UCSD-AML1 (cell line): ENCODE data around the gene CHST11.
"Not testable (repeated sequence)": the region's sequence is repeated elsewhere in the genome, so short reads cannot be mapped to it uniquely, and the experiment has no call there.

Source experiments
- DNase-seq: peaks from one replicate; lab custom pipeline; 2025; ENCODE audit not compliant: unreplicated experiment; lab: John Stamatoyannopoulos, UW

CHST11 gene

GRCh38 chr12:104555648-104556047 is 98.9 kb downstream of the CHST11 start:
- no peak for DNase-seq

DNA sequence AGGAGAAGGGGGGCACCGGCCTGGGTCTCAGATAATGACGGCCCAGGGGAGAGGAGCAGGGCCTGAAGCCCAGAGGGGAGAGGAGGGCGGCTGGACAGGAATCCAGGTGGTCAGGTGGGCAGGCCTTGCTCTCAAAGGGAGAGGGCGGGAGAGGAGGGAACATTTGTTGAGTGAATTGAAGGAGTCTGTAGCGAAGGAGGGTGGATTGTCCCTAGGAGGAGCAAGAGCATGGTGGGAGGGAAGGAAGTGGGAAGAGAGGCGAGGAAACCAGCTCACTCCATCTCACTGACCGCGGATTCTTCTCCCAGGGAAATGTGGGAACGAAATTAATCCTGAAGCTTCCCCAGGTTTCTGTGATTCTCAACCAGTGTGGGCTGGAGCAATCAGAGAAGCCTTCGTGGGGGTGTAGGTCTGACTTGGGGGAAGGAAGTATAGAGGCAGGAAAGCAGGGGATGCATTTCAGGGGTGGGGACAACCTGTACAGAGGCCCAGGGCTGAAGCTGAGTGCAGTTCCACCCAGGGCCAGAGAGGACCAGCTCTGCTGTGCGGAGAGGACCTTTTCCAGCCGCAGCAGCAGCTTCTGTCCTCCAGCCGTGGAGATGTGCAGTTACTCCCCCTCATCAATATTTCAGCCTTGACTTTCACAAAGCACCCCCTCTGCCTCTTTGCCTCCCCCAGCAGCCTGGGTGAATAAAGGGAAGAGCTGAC is 100.9 kb downstream of the CHST11 start:
- DNase-seq, result no peak

- no peak for DNase-seq
These were observed 104.1 kb downstream of the CHST11 start for GRCh38 chr12:104560881-104561280.

DNA sequence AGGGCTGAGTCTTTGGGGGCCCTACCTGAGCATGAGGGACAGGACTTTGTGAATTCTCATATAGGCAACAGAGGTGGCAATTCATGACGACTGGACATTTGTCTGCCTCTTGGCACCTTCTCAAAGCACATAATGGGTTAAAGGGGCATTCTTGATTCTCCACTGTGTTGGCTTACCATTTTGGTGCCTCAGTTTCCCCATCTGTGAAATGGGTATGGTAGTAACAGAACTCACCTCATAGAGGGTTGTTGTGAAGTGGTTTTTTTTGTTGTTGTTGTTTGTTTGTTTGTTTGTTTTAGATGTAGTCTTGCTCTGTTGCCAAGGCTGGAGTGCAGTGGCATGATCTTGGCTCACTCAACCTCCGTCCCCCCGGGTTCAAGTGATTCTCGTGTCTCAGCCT is 106.0 kb downstream of the CHST11 start:
- DNase-seq, result no peak

DNA sequence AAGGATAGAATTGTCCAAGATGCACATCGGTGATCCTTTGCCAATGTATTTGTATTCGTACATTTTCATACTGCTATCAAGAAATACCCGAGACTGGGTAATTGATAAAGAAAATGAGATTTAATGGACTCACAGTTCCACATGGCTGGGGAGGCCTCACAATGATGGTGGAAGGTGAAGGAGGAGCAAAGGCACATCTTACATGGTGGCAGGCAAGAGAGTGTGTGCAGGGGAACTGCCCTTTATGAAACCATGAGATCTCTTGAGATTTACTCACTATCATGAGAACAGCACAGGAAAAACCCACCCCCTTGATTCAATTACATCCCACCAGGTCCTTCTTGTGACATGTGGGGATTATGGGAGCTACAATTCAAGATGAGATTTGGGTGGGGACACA is 107.9 kb downstream of the CHST11 start:
- DNase-seq, result not testable (repeated sequence)

DNA sequence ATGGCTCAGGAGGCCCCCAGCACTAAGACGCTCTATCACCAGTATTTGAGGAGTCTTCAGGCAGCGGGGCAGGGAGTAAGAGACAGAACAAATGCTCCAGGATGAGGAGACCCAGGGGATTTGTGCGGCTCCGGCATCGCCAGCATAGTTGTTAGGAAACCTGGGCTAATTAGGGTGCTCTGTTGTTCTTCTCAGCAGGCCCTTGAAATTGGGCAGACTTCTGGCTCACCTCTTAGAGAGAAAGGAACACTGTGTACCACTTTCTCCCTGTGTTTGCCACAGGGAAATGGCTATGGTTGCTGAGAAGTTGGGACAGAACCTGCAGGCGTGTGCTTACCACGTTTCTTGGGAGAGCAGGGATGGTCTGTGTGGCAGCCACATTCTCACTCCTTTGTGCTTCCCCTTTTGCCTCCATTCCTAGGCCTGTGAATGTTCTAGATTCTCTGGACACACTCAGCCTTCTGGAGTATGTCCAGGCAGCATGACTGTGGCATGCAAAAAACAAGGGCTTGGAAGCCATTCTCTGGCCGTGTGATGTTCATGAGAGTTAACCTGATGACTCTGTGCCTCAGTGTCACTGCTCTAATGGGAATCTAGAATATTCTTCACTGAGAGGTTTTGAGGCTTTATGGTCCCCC is 109.0 kb downstream of the CHST11 start:
- DNase-seq, result no peak

DNA sequence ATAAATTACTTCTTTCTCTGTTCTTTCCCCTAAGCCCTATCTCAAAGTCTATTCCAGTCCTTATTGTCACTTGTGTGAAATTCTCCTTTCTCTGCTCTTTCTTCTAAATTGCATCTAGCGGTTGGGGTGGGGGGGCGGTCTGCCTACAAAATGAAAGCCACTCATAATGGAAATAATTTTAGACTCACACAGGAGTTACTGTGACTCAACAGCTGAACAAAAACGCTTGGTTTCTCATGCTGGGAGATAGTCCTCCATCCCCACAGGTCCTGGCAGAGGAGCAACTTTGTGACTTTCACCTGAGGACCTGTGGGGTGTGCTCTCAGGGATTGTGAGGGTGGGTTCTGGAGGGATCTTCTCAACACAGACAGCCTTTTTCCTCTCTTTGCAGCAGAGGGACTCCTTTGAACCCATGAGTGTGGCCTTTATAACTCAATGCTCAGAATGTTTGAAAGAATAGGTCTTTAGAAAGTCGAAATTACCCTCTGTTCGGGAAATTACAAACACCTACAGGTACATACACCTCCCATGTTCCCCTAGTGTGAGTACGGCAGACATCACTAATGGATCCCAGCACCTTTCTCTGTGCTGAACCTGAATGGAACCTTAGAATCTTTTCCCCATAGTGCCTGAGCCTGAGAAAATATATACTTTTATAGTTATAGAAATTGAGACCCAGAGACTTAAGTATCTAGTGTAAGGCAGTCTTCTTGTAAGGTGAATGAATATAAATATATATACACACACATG is 109.7 kb downstream of the CHST11 start:
- DNase-seq, result no peak

DNA sequence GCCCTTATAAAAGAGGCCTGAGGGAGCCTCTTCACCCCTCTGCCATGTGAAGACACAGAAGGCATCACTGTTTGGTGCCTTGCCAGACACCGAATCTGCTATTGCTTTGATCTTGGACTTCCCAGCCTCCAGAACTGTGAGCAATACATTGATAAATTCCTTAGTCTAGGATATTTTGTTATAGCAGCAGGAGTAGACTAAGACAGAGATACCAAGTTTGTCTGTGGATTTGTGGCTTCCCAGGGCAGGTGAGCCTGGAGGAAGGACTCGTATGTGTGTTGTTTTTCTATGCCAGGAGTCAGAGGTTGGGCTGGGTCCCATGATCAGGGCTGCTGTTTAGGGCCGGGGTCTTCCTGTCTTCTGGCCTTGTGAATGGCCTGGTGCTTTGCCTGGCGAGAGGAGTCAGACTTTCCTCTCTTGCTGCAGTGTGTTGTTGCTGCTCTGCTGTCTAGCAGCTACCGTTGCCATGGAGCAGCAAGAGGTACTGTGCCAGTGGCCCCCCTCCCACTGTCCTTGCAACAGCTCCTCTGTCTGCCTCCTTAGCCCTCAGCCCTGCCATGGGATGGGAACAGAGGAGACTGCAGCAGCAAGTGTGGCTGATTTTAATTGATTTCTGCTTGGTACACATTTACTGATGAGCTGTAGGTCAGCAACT is 111.2 kb downstream of the CHST11 start:
- no peak for DNase-seq

DNA sequence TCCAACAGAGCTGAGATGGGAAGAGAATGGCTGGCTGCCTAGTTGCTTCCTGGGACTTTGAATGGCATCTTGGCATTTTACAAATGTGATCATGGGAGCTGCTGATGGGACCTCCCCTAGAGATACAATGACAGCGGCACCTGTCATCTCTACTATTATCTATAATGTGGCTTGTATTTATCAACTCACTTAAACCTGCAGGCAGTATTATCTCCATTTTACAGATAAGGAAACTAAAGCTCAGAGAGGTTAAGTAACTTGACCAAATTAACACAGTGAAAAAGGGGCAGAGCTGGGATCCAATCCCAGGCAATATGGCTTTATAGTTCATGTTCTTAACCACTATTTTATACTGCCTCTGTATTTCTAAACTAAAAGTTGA is 111.7 kb downstream of the CHST11 start:
- no peak for DNase-seq

DNA sequence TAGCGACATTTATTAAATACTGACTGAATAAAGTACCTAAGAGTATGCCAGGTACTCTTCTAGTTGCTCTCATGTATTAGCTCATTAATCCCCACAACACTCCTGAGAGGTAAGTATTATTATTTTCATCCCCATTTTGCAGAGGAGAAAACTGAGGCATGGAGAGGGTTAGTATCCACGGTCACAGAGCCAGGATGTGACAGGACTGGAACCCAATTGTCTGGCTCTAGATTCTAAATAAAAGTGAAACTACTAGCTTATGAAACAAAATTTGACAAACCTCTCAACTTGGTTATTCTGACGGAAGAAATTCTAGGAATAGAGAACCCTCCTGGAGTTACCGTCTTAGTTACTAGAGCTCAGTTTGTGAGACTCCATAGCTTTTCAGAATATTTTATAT is 112.2 kb downstream of the CHST11 start:
- DNase-seq, result no peak

- peak; percentile 66 for DNase-seq
These were observed 112.8 kb downstream of the CHST11 start for GRCh38 chr12:104569346-104570173.

DNA sequence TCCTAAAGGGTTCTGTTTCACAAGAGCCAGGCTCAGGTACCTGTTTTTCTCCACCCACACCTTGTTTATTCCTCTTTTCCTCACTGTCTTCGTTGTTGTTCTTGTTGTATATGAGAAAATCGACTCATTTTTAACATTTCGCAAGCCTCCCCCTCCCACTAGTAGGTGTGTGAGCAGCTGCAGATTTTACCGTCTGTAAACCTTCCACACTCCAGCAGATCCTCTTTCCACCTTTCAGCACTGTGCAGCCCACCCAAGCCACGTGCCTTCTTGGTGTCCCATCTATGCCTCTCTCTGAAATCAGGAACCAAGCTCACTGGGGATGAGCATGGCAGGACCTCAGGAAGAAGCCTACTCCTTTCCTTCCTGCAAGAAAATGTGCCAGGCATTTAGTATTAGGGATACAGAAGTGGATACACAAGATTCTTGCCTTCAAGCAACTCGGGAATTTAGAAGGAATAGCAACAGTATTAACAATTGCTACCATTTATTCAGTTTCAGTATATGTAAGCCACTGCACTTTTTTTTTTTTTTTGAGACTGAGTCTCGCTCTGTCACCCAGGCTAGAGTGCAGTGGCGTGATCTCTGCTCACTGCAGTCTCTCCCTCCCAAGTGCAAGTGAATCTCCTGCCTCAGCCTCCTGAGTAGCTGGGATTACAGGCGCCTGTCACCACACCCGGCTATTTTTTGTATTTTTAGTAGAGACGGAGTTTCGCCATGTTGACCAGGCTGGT is 113.6 kb downstream of the CHST11 start:
- no peak for DNase-seq

DNA sequence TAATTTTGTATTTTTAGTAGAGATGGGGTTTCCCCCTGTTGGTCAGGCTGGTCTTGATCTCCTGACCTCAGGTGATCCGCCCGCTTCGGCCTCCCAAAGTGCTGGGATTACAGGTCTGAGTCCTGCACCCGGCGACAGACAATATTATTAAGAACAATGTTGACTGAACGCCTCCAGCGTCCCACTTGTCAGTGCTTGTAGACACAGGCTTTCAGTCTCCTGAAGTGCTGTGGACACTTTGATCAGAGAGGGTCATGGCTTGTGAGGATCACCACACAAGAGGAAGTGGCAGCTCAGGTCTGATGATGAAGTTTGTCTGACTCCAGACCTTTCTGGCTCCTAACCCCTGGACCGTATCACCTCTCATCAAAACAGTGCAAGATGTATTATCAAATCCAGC is 114.6 kb downstream of the CHST11 start:
- DNase-seq, result no peak

DNA sequence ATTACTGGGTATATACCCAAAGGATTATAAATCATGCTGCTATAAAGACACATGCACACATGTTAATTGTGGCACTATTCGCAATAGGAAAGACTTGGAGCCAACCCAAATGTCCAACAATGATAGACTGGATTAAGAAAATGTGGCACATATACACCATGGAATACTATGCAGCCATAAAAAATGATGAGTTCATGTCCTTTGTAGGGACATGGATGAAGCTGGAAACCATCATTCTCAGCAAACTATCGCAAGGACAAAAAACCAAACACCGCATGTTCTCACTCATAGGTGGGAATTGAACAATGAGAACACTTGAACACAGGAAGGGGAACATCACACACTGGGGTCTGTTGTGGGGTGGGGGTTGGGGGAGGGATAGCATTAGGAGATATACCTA is 117.6 kb downstream of the CHST11 start:
- not testable (repeated sequence) for DNase-seq

DNA sequence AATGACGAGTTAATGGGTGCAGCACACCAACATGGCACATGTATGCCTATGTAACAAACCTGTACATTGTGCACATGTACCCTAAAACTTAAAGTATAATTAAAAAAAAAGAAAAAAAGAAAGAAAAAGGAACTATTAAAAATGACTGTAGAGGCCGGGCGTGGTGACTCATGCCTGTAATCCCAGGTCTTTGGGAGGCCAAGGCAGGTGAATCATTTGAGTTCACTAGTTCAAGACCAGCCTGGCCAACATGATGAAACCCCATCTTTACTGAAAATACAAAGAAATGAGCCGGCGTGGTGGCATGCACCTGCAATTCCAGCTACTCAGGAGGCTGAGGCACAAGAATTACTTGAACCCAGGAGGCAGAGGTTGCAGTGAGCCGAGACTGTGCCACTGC is 118.0 kb downstream of the CHST11 start:
- DNase-seq, result not testable (repeated sequence)

DNA sequence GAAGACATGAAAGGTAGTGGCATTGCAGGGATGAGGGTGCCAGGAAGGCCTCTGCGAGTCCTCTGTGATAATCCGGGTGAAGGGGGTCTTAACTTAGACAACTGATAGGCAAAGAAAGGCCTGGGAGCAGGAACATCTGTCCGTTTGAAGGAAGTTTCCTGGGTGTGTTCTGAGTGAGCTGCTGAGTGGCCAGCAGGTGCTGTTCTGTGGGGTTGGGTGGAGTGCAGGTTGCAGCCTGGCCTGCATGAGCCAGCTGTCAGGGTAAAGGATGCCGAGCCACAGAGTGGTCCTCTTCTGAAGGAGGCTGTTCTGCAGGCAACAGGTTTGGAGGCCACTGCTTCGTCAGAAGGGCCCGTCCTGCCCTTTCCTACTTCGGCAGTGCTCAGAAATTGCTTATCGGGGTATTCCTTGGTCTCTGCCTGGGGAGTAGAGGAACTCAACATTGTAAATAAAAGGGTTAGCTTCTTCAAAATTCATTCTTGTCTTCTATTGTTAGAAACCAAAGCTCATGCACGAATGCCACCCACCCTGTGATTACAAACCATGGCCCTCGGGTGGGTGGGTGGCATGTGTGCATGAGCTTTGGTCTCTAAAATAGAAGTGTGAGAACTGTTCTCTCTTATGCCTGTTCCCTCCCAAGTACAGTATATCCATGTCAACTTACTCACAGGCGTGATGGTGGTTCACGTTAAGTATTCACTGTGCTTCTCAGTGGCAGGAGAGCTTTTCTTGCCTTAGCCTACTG is 118.9 kb downstream of the CHST11 start:
- DNase-seq, result no peak

- DNase-seq, result no peak
These were observed 119.5 kb downstream of the CHST11 start for GRCh38 chr12:104576187-104576778.

DNA sequence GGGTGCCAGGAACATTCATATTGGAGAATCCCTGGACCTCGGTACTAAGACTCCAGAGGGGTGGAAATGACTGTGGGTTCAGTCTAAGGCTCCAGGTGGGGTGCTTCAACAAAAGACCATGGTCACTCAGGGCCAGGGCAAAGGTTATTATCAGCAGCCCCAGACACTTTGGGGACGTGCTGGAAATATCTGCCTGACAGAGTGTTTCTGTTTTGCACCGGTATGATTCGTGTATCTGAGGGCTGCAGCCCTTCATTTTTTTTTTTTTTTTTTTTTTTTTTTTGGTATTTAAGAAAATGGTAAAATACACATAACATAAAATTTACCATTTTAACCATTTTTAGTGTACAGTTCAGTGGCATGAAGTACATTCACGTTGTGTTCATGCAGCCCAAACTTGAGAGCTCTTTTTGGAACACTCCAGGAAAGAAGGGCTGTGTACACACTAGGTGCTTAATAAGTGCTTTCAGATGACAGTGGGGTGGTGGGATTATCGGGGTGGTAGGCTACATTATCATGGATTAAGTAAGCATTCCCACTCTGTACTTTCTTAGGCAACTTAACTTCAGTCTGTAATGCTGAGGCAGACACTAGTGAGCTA is 120.3 kb downstream of the CHST11 start:
- no peak for DNase-seq

- no peak for DNase-seq
These were observed 120.8 kb downstream of the CHST11 start for GRCh38 chr12:104577581-104577981.
